ENCODE results near the gene SFXN4. TPM values are rescaled to one million over a fixed set of nuclear protein-coding genes. Genes with fewer than 3 reads are reported as not detected.

Gene SFXN4
- total and polyA plus RNA-seq, 2 of the 13 experiments (the other 11 are each of a cell fraction or from before 2014, with no cell fraction given), result 47.7 to 64.9 TPM

DNA sequence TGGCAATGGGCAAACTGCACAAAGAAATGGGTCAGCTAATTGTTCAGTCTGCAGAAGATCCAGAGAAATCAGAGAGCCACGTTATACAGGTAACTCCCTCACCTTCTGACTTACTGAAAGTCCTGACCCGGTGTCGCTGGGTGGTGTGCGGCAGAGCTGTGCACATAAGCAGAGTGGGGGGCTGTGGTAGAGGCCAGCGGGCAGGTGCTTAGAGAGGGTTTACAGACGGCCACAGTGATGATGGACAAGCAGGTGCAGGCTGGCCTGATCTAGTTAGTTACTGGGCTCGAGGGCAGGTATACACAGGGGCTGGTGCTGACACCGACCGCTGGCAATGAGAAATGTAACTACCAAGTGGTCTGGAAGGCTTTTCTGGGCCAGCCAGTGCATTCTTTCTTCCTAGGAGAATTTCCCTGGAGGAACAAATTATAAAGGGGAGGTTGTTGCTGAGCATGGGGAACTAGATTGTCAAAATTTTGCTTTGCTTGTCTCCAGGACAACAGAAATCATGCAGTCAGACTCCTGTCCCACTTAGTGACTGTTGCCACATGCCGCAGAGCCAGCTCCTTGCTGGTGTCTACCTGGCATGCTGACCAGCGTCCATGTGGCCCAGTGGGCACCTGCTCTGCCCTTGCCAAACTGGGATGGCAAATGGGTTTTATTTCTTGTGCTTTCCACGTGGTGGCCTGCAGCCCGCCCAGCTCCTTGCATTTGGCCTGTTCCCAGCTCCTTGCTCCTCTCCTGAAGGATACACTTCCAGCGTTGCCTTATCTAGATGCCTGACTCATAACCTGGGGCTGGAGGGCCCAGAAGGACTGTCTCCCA is 32.8 kb downstream of the SFXN4 start:
- peaks cover 14 to 57% of the 10 kb centered on the region in 2 experiments for H3K36me3 ChIP-seq (replicated peaks in 1 of 2; ENCODE audit: control insufficient read depth in 1 of 2, insufficient read depth in 2 of 2, low read length in 2 of 2)
- CTCF ChIA-PET (ENCODE audit: low intra/inter-chr PET ratio, low total read pairs), result no interaction called here
- H3K4me1 ChIP-seq (ENCODE audit: insufficient read depth, low read length), result peaks cover 32% of the 10 kb centered on the region
- POLR2A ChIA-PET, result interaction anchor here (1.5 to 2.0 kb wide), 2 partner anchors 12 to 28 kb away, joined by 9 to 15 read pairs; partner anchors contain the start of gene DENND10
- H3K27me3 ChIP-seq (ENCODE audit: control insufficient read depth in 1 of 2, insufficient read depth in 2 of 2, low read length in 2 of 2), result no peaks in the 10 kb centered on the region
- no peak for TF ChIP-seq PHF8 (CRISPR knock-in tag; IDR thresholded peaks at IDR 0.05)
- TF ChIP-seq, protein P1, sequence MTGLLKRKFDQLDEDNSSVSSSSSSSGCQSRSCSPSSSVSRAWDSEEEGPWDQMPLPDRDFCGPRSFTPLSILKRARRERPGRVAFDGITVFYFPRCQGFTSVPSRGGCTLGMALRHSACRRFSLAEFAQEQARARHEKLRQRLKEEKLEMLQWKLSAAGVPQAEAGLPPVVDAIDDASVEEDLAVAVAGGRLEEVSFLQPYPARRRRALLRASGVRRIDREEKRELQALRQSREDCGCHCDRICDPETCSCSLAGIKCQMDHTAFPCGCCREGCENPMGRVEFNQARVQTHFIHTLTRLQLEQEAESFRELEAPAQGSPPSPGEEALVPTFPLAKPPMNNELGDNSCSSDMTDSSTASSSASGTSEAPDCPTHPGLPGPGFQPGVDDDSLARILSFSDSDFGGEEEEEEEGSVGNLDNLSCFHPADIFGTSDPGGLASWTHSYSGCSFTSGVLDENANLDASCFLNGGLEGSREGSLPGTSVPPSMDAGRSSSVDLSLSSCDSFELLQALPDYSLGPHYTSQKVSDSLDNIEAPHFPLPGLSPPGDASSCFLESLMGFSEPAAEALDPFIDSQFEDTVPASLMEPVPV (CRISPR knock-in tag; IDR thresholded peaks at IDR 0.05), result no peak
- no peak for TF ChIP-seq RFXANK (CRISPR knock-in tag; IDR thresholded peaks at IDR 0.05)
- TF ChIP-seq, protein P2, sequence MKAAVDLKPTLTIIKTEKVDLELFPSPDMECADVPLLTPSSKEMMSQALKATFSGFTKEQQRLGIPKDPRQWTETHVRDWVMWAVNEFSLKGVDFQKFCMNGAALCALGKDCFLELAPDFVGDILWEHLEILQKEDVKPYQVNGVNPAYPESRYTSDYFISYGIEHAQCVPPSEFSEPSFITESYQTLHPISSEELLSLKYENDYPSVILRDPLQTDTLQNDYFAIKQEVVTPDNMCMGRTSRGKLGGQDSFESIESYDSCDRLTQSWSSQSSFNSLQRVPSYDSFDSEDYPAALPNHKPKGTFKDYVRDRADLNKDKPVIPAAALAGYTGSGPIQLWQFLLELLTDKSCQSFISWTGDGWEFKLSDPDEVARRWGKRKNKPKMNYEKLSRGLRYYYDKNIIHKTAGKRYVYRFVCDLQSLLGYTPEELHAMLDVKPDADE (CRISPR knock-in tag; IDR thresholded peaks at IDR 0.05), result no peak
- no peak for TF ChIP-seq ZMYM2 (CRISPR knock-in tag; IDR thresholded peaks at IDR 0.05)
- TF ChIP-seq ELF3 (CRISPR knock-in tag; IDR thresholded peaks at IDR 0.05), result no peak
- TF ChIP-seq YEATS4 (CRISPR knock-in tag; IDR thresholded peaks at IDR 0.05; ENCODE audit: borderline replicate concordance), result no peak
- TF ChIP-seq ZNF430 (CRISPR knock-in tag; IDR thresholded peaks at IDR 0.05), result no peak
- TF ChIP-seq IKZF5 (CRISPR knock-in tag; IDR thresholded peaks at IDR 0.05), result no peak
- no peak for TF ChIP-seq RAD51 (IDR thresholded peaks at IDR 0.05; ENCODE audit: borderline replicate concordance)
- TF ChIP-seq, protein P3, sequence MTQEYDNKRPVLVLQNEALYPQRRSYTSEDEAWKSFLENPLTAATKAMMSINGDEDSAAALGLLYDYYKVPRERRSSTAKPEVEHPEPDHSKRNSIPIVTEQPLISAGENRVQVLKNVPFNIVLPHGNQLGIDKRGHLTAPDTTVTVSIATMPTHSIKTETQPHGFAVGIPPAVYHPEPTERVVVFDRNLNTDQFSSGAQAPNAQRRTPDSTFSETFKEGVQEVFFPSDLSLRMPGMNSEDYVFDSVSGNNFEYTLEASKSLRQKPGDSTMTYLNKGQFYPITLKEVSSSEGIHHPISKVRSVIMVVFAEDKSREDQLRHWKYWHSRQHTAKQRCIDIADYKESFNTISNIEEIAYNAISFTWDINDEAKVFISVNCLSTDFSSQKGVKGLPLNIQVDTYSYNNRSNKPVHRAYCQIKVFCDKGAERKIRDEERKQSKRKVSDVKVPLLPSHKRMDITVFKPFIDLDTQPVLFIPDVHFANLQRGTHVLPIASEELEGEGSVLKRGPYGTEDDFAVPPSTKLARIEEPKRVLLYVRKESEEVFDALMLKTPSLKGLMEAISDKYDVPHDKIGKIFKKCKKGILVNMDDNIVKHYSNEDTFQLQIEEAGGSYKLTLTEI (CRISPR knock-in tag; conservative IDR thresholded peaks at IDR 0.05), result no peak
- H3K9ac ChIP-seq (ENCODE audit: insufficient read depth, low read depth, low read length), result no peak overlapping the region
- no peak overlapping the region for H3K4me3 ChIP-seq (replicated peaks in 1 of 3; ENCODE audit: insufficient read depth in 1 of 3, low read depth in 2 of 3, low read length in 3 of 3)
- no peak overlapping the region for H2AFZ ChIP-seq (ENCODE audit: low read length)
- intact Hi-C loops (cut with micrococcal nuclease; ENCODE audit: unreplicated experiment) (no loop called here), in situ Hi-C loops (cut with HindIII; ENCODE audit: extremely low pct_ligation_motif_present, low pct_unique_long_range_greater_than_20kb) (no loop called here)
- no peak for DNase-seq (ENCODE audit: low spot score)
- no peak overlapping the region for H3K27ac ChIP-seq (ENCODE audit: extremely low read length, insufficient read depth, low read length)
- no peaks in the 10 kb centered on the region for H3K79me2 ChIP-seq (ENCODE audit: insufficient read depth, low read length)
- no peak overlapping the region for H3K4me2 ChIP-seq (ENCODE audit: low read depth, low read length)
- H3K9me3 ChIP-seq (ENCODE audit: low read length), result no peaks in the 10 kb centered on the region
- FAIRE-seq, result no peak
- 89% methylated on average over 13 of the region's 14 CpGs for WGBS (ENCODE audit: low lambda C conversion rate)
- ATAC-seq, result no peak
- no peaks in the 10 kb centered on the region for H4K20me1 ChIP-seq (ENCODE audit: insufficient read depth, low read length)
- BruUV-seq (replicated peaks), result no TSS peak
